ENCODE data around the gene ZNF14.

GRCh38 chr19:19710506-19710905, 22.4 kb downstream of the ZNF14 start:
- no peak for TF ChIP-seq CTCF (IDR thresholded peaks at IDR 0.05)
- TF ChIP-seq POLR2AphosphoS5 (IDR thresholded peaks at IDR 0.05): no peak

Data from breast epithelium (tissue), 3 donors.